ENCODE measurements around the gene TRMT61A.

The TRMT61A gene

DNA sequence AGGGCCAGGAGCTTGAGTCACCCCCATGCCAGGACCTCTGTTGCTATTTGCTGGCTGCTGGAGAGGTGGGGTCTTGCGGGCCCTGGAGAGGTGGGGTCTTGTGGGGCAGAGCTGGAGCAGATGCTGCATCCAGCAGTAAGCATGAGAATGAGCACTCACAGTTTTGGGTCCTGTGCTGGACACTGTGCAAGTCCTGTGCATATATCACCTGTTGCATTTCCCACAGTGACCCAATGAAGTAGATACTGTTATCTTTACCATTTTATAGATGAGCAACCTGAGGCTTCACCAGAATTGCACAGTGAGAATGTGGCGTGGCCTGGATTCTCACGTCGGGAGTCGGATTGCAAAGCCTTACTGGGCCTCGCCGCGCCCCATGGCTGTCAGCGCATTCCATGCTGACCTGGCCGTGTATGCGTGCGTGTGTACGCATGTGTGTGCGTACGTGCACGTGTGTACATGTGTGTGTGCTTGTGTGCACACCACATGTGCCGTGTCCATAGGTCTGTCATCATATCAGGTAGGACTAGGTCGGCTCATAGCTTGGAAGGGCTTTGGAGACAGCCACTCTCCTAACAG lies 45.8 kb downstream of the TRMT61A start:
- no peaks in the 10 kb centered on the region for H3K27me3 ChIP-seq (ENCODE audit: control insufficient read depth, insufficient read depth, low read length, poor library complexity, severe bottlenecking)
- no peaks in the 10 kb centered on the region for H3K9me3 ChIP-seq (ENCODE audit: control insufficient read depth, low read length)
- H3K36me3 ChIP-seq (ENCODE audit: control insufficient read depth, insufficient read depth, low read length): no peaks in the 10 kb centered on the region
- no peak overlapping the region for H3K4me3 ChIP-seq (ENCODE audit: insufficient read depth, low read depth, low read length)
- H3K27ac ChIP-seq (ENCODE audit: insufficient read depth, low read depth, low read length, poor library complexity, severe bottlenecking): no peak overlapping the region
- 96 to 98% methylated on average over 18 of the region's 18 CpGs for WGBS, 2 experiments
- peaks cover 6% of the 10 kb centered on the region for H3K4me1 ChIP-seq (ENCODE audit: control insufficient read depth, insufficient read depth, low read length)

GRCh38 chr14:103576371-103577024 lies 47.5 kb downstream of the TRMT61A start:
- WGBS, 2 experiments: 45 to 48% methylated on average over 9 of the region's 9 CpGs
- no peak overlapping the region for H3K4me3 ChIP-seq (ENCODE audit: insufficient read depth, low read depth, low read length)
- H3K27me3 ChIP-seq (ENCODE audit: control insufficient read depth, insufficient read depth, low read length, poor library complexity, severe bottlenecking): no peaks in the 10 kb centered on the region
- no peaks in the 10 kb centered on the region for H3K9me3 ChIP-seq (ENCODE audit: control insufficient read depth, low read length)
- no peaks in the 10 kb centered on the region for H3K36me3 ChIP-seq (ENCODE audit: control insufficient read depth, insufficient read depth, low read length)
- peak overlapping the region; percentile 72 for H3K27ac ChIP-seq (ENCODE audit: insufficient read depth, low read depth, low read length, poor library complexity, severe bottlenecking)
- H3K4me1 ChIP-seq (ENCODE audit: control insufficient read depth, insufficient read depth, low read length): peaks cover 6% of the 10 kb centered on the region

DNA sequence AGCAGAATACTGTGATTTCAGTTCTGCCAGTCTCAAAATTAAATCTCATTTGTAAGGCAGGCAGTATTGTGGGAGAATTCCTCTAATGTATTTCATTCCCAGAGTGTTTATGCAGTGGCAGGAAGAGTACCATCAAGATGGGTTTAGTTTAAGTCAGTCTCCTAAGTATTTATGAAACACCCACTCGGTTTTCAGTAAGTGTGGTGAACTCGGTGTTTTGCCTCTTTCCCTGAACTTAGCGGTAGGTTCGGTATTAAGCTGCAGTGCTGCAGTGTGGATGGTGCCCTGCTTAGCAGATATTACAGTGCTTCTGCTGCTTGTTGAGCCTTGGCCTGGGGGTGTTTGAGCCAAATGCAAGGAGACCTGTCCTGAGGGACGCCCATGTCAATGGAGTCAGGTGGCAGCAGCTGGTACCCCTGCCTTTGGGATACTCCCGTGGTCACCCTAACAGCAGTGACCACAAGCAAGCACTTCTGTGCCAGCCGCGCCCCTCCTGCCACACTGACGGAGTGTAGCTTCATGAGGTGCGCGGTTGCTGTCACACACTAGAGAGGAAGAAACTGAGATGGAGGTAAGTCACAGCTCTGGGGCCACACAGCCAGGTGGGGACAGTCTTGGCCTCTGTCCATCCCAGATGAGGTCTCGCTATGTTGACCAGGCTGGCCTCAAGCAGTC lies 49.5 kb downstream of the TRMT61A start:
- Histone ChIP-seq H3K27ac (ENCODE audit: insufficient read depth, low read depth, low read length, poor library complexity, severe bottlenecking) (no peak overlapping the region), H3K36me3 (ENCODE audit: control insufficient read depth, insufficient read depth, low read length) (no peaks in the 10 kb centered on the region), H3K4me3 (ENCODE audit: insufficient read depth, low read depth, low read length) (no peak overlapping the region), H3K27me3 (ENCODE audit: control insufficient read depth, insufficient read depth, low read length, poor library complexity, severe bottlenecking) (no peaks in the 10 kb centered on the region), H3K9me3 (ENCODE audit: control insufficient read depth, low read length) (no peaks in the 10 kb centered on the region), H3K4me1 (ENCODE audit: control insufficient read depth, insufficient read depth, low read length) (peaks cover 6% of the 10 kb centered on the region)
- 94 to 97% methylated on average over 12 of the region's 12 CpGs for WGBS, 2 experiments

DNA sequence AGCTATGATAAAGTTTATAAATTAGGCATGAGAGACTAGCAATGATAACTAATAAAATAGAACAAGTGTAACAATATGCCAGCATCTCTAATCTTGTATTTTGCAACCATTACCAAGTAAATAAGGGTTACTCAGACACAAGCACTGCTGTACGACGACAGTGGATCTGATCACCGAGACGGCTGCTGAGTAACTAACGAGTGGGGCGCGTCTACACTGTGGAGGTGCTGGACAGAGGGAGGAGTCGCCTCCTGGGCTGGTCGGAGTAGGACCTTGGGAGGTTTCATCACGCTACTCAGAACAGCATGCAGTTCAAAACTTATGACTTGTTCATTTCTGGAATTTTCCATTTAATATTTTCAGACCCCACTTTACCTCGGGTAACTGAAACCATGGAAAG lies 52.2 kb downstream of the TRMT61A start:
- Histone ChIP-seq H3K27ac (ENCODE audit: insufficient read depth, low read depth, low read length, poor library complexity, severe bottlenecking) (no peak overlapping the region), H3K4me1 (ENCODE audit: control insufficient read depth, insufficient read depth, low read length) (peaks cover 3% of the 10 kb centered on the region), H3K9me3 (ENCODE audit: control insufficient read depth, low read length) (no peaks in the 10 kb centered on the region), H3K36me3 (ENCODE audit: control insufficient read depth, insufficient read depth, low read length) (no peaks in the 10 kb centered on the region), H3K27me3 (ENCODE audit: control insufficient read depth, insufficient read depth, low read length, poor library complexity, severe bottlenecking) (no peaks in the 10 kb centered on the region), H3K4me3 (ENCODE audit: insufficient read depth, low read depth, low read length) (no peak overlapping the region)
- WGBS, 2 experiments: 95 to 96% methylated on average over 11 of the region's 11 CpGs

DNA sequence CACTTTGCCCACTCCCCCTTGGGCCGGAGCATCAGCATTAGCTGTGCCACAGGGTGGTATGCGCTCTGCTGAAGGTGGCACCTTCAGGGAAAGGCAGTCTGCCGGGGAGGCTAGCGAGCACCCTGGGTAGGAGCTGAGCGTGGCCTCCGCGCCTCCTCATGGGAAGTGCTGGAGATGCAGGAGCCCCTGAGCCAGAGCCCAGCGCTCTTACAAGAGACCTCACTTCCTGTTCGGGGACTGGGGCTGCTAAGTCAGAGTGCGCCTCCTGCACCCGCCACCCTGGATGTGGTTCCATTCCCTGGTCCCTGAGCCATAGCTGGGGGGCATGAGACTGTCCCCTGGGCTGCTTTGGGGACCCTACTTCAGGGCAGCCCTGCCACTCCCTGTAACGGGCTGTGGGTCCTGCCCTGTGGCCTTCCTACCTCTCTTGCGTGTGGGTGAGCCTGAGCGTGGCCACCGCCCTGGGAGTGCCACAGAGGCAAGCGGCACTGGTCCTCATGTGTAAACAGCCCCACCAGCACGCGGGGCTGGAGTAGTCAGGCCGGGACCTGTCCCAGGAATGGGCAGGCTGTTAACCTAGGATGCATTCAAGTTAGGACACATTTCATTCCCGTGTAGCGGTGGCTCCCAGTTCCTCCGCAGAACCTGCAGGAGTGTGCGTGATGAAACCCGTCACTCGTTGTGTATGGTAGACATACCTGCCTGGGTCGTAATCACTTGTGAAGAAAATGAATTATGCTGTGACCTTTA lies 53.1 kb downstream of the TRMT61A start:
- Histone ChIP-seq H3K4me1 (ENCODE audit: control insufficient read depth, insufficient read depth, low read length) (no peaks in the 10 kb centered on the region), H3K4me3 (ENCODE audit: insufficient read depth, low read depth, low read length) (no peak overlapping the region), H3K27ac (ENCODE audit: insufficient read depth, low read depth, low read length, poor library complexity, severe bottlenecking) (no peak overlapping the region), H3K36me3 (ENCODE audit: control insufficient read depth, insufficient read depth, low read length) (no peaks in the 10 kb centered on the region), H3K27me3 (ENCODE audit: control insufficient read depth, insufficient read depth, low read length, poor library complexity, severe bottlenecking) (no peaks in the 10 kb centered on the region), H3K9me3 (ENCODE audit: control insufficient read depth, low read length) (no peaks in the 10 kb centered on the region)
- 95 to 96% methylated on average over 26 of the region's 26 CpGs for WGBS, 2 experiments

- H3K4me3 ChIP-seq (ENCODE audit: insufficient read depth, low read depth, low read length): no peak overlapping the region
- no peak overlapping the region for H3K27ac ChIP-seq (ENCODE audit: insufficient read depth, low read depth, low read length, poor library complexity, severe bottlenecking)
- H3K27me3 ChIP-seq (ENCODE audit: control insufficient read depth, insufficient read depth, low read length, poor library complexity, severe bottlenecking): no peaks in the 10 kb centered on the region
- H3K9me3 ChIP-seq (ENCODE audit: control insufficient read depth, low read length): no peaks in the 10 kb centered on the region
- no peaks in the 10 kb centered on the region for H3K36me3 ChIP-seq (ENCODE audit: control insufficient read depth, insufficient read depth, low read length)
- WGBS, 2 experiments: 92 to 95% methylated on average over 11 of the region's 11 CpGs
- H3K4me1 ChIP-seq (ENCODE audit: control insufficient read depth, insufficient read depth, low read length): no peaks in the 10 kb centered on the region
Measured at GRCh38 chr14:103584326-103584915, 55.4 kb downstream of the TRMT61A start.

All from ectodermal cell (in vitro differentiated cells).